Hepatocyte (in vitro differentiated cells): ENCODE data around the gene SMCR8.

Experiments
- CTCF ChIP-seq: fragments of 200-600 bp; sonication (generic); IDR thresholded peaks from 2 replicates; pipeline ENCODE4 v1.5.1; 2016; ENCODE audit warnings: antibody characterized with exemption, mild to moderate bottlenecking; ENCODE audit not compliant: poor library complexity
- EZH2 ChIP-seq: fragments of 200-600 bp; sonication (generic); IDR thresholded peaks from 2 replicates; pipeline ENCODE4 v1.6.1; 2016; ENCODE audit warnings: antibody characterized with exemption, mild to moderate bottlenecking, borderline replicate concordance
- EZH2phosphoT487 ChIP-seq: fragments of 200-600 bp; sonication (generic); IDR thresholded peaks from one replicate; pipeline ENCODE4 v1.6.1; 2018; ENCODE audit warnings: antibody characterized with exemption, mild to moderate bottlenecking, low read depth, moderate library complexity; ENCODE audit not compliant: unreplicated experiment, severe bottlenecking

- TF ChIP-seq CTCF: no peak
- TF ChIP-seq EZH2: no peak
- TF ChIP-seq EZH2phosphoT487: no peak
Observed at GRCh38 chr17:18360518-18360917, 45.4 kb downstream of the SMCR8 start.
